Central memory CD8-positive, alpha-beta T cell (primary cell): ENCODE measurements around the gene STAP2.
"Not testable (repeated sequence)": the region's sequence is repeated elsewhere in the genome, so short reads cannot be mapped to it uniquely, and the experiment has no call there.

Experiments
- ATAC-seq: fragments of 150-1000 bp; cut with Tn5 transposase; replicated peaks from 2 replicates; pipeline ENCODE4 v1.10.0; 2022; ENCODE audit warnings: mild to moderate bottlenecking, moderate FRiP score, moderate number of reproducible peaks; ENCODE audit not compliant: poor library complexity, severe bottlenecking; ENCODE audit errors: extremely low read depth
- DNase-seq, 2 donors: peaks; one replicate each; pipeline ENCODE4 v3.0.0; 2021; ENCODE audit warnings: low spot score in 2 of 2
- H3K27ac Mint-ChIP-seq: one replicate; pipeline ENCODE4 v1.8.0; 2022; ENCODE audit warnings: low read depth, mild to moderate bottlenecking, moderate library complexity, mixed read lengths
- H3K27me3 Mint-ChIP-seq: one replicate; pipeline ENCODE4 v1.8.0; 2022; ENCODE audit warnings: mixed read lengths
- H3K36me3 Mint-ChIP-seq: one replicate; pipeline ENCODE4 v1.8.0; 2022; ENCODE audit warnings: mild to moderate bottlenecking, moderate library complexity, mixed read lengths; ENCODE audit not compliant: insufficient read depth
- H3K4me1 Mint-ChIP-seq: one replicate; pipeline ENCODE4 v1.8.0; 2022; ENCODE audit warnings: mixed read lengths
- H3K4me3 Mint-ChIP-seq: one replicate; pipeline ENCODE4 v1.8.0; 2022; ENCODE audit warnings: mild to moderate bottlenecking, moderate library complexity, mixed read lengths
- H3K9me3 Mint-ChIP-seq: one replicate; pipeline ENCODE4 v1.8.0; 2022; ENCODE audit warnings: mixed read lengths

STAP2 gene

GRCh38 chr19:4343370-4344307 lies 5.0 kb upstream of the STAP2 start, which contains the start of gene MPND:
Gene MPND (plus strand): TSS chr19:4343562. CDS start chr19:4343594, 32 bp downstream.
- H3K27me3 Mint-ChIP-seq = no peaks in the 10 kb centered on the region

GRCh38 chr19:4342615-4343369 lies 4.2 kb upstream of the STAP2 start:
- Mint-ChIP-seq H3K9me3 (no peaks in the 10 kb centered on the region), H3K4me1 (peaks cover 38% of the 10 kb centered on the region), H3K4me3 (peak overlapping the region; percentile 87), H3K36me3 (peaks cover 14% of the 10 kb centered on the region), H3K27ac (peak overlapping the region; percentile 82), H3K27me3 (no peaks in the 10 kb centered on the region)
- DNase-seq = peak; percentile 75 to 91
- ATAC-seq = peak; percentile 85

More at GRCh38 chr19:4343370-4344307, 5.0 kb upstream of the STAP2 start, which contains the start of gene MPND:
- peak within 1 kb of the TSS; percentile 82 for H3K27ac Mint-ChIP-seq
- peaks cover 31% of the 10 kb centered on the region for H3K4me1 Mint-ChIP-seq
- peak; percentile 82 for DNase-seq
- ATAC-seq = peak; percentile 77
- no peaks in the 10 kb centered on the region for H3K9me3 Mint-ChIP-seq
- peak within 1 kb of the TSS; percentile 87 for H3K4me3 Mint-ChIP-seq
- peaks cover 20% of the 10 kb centered on the region for H3K36me3 Mint-ChIP-seq

GRCh38 chr19:4342314-4342614 lies 3.6 kb upstream of the STAP2 start:
- ATAC-seq = no peak
- Mint-ChIP-seq H3K9me3 (no peaks in the 10 kb centered on the region), H3K4me3 (peak overlapping the region; percentile 87), H3K4me1 (peaks cover 38% of the 10 kb centered on the region), H3K36me3 (peaks cover 13% of the 10 kb centered on the region), H3K27ac (peak overlapping the region; percentile 82), H3K27me3 (no peaks in the 10 kb centered on the region)
- no peak for DNase-seq

GRCh38 chr19:4337906-4338440 lies 654 bp downstream of the STAP2 start:
- Mint-ChIP-seq H3K4me3 (peak overlapping the region; percentile 51), H3K36me3 (peaks cover 6% of the 10 kb centered on the region), H3K4me1 (peaks cover 19% of the 10 kb centered on the region), H3K27me3 (no peaks in the 10 kb centered on the region), H3K27ac (peak overlapping the region; percentile 36), H3K9me3 (no peaks in the 10 kb centered on the region)
- DNase-seq (no peak), ATAC-seq (no peak)

GRCh38 chr19:4334929-4335570 lies 3.6 kb downstream of the STAP2 start:
- Mint-ChIP-seq H3K4me1 (peaks cover 7% of the 10 kb centered on the region), H3K4me3 (no peak overlapping the region), H3K27ac (no peak overlapping the region), H3K36me3 (no peaks in the 10 kb centered on the region), H3K27me3 (no peaks in the 10 kb centered on the region), H3K9me3 (no peaks in the 10 kb centered on the region)
- DNase-seq (no peak), ATAC-seq (no peak)

GRCh38 chr19:4329858-4330257 lies 8.8 kb downstream of the STAP2 start:
- ATAC-seq (no peak), DNase-seq (no peak)
- peaks cover 20% of the 10 kb centered on the region for H3K36me3 Mint-ChIP-seq
- H3K9me3 Mint-ChIP-seq = no peaks in the 10 kb centered on the region
- H3K4me1 Mint-ChIP-seq = peaks cover 27% of the 10 kb centered on the region
- H3K4me3 Mint-ChIP-seq = peak overlapping the region; percentile 78
- H3K27me3 Mint-ChIP-seq = no peaks in the 10 kb centered on the region
- no peak overlapping the region for H3K27ac Mint-ChIP-seq

GRCh38 chr19:4328991-4329681 lies 9.5 kb downstream of the STAP2 start:
- DNase-seq, ATAC-seq, H3K9me3 Mint-ChIP-seq, H3K27me3 Mint-ChIP-seq: not testable (repeated sequence)
- Mint-ChIP-seq H3K27ac (peak overlapping the region; percentile 75), H3K36me3 (peaks cover 20% of the 10 kb centered on the region), H3K4me1 (peaks cover 27% of the 10 kb centered on the region), H3K4me3 (peak overlapping the region; percentile 78)

GRCh38 chr19:4328243-4328990 lies 10.2 kb downstream of the STAP2 start:
- peak; percentile 80 to 88 for DNase-seq
- peaks cover 27% of the 10 kb centered on the region for H3K4me1 Mint-ChIP-seq
- peaks cover 20% of the 10 kb centered on the region for H3K36me3 Mint-ChIP-seq
- peak overlapping the region; percentile 78 for H3K4me3 Mint-ChIP-seq
- ATAC-seq = peak; percentile 94
- H3K9me3 Mint-ChIP-seq = no peaks in the 10 kb centered on the region
- H3K27me3 Mint-ChIP-seq = no peaks in the 10 kb centered on the region
- H3K27ac Mint-ChIP-seq = peak overlapping the region; percentile 75

GRCh38 chr19:4327877-4328242 lies 10.8 kb downstream of the STAP2 start:
- Mint-ChIP-seq H3K4me3 (peak overlapping the region; percentile 78), H3K36me3 (peaks cover 20% of the 10 kb centered on the region), H3K4me1 (peaks cover 27% of the 10 kb centered on the region), H3K27ac (peak overlapping the region; percentile 75), H3K9me3 (no peaks in the 10 kb centered on the region), H3K27me3 (no peaks in the 10 kb centered on the region)
- DNase-seq (no peak), ATAC-seq (no peak)

GRCh38 chr19:4327252-4327876 lies 11.3 kb downstream of the STAP2 start:
- Mint-ChIP-seq H3K4me1 (peaks cover 27% of the 10 kb centered on the region), H3K36me3 (peaks cover 20% of the 10 kb centered on the region), H3K4me3 (peak overlapping the region; percentile 78), H3K27me3 (no peaks in the 10 kb centered on the region), H3K9me3 (no peaks in the 10 kb centered on the region), H3K27ac (peak overlapping the region; percentile 75)
- ATAC-seq (no peak), DNase-seq (peak in 1 of 2 donors; percentile 26)

GRCh38 chr19:4326837-4327251 lies 11.8 kb downstream of the STAP2 start:
- no peak for ATAC-seq

More at GRCh38 chr19:4326837-4327251, 11.8 kb downstream of the STAP2 start:
- no peak for DNase-seq
- H3K4me3 Mint-ChIP-seq = peak overlapping the region; percentile 78
- H3K27ac Mint-ChIP-seq = no peak overlapping the region
- peaks cover 20% of the 10 kb centered on the region for H3K36me3 Mint-ChIP-seq
- H3K4me1 Mint-ChIP-seq = peaks cover 27% of the 10 kb centered on the region
- H3K27me3 Mint-ChIP-seq = no peaks in the 10 kb centered on the region
- H3K9me3 Mint-ChIP-seq = no peaks in the 10 kb centered on the region
